ENCODE results near the gene TMCC3. TPM values are rescaled to one million over a fixed set of nuclear protein-coding genes. Genes with fewer than 3 reads are reported as not detected.
"Not testable (repeated sequence)": the region's sequence is repeated elsewhere in the genome, so short reads cannot be mapped to it uniquely, and the experiment has no call there.

TMCC3 gene, protein sequence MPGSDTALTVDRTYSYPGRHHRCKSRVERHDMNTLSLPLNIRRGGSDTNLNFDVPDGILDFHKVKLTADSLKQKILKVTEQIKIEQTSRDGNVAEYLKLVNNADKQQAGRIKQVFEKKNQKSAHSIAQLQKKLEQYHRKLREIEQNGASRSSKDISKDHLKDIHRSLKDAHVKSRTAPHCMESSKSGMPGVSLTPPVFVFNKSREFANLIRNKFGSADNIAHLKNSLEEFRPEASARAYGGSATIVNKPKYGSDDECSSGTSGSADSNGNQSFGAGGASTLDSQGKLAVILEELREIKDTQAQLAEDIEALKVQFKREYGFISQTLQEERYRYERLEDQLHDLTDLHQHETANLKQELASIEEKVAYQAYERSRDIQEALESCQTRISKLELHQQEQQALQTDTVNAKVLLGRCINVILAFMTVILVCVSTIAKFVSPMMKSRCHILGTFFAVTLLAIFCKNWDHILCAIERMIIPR
- total RNA-seq (2014; rRNA removed; shearing (Covaris generic)): 0.81 and 1.9 TPM in 2 replicates

DNA sequence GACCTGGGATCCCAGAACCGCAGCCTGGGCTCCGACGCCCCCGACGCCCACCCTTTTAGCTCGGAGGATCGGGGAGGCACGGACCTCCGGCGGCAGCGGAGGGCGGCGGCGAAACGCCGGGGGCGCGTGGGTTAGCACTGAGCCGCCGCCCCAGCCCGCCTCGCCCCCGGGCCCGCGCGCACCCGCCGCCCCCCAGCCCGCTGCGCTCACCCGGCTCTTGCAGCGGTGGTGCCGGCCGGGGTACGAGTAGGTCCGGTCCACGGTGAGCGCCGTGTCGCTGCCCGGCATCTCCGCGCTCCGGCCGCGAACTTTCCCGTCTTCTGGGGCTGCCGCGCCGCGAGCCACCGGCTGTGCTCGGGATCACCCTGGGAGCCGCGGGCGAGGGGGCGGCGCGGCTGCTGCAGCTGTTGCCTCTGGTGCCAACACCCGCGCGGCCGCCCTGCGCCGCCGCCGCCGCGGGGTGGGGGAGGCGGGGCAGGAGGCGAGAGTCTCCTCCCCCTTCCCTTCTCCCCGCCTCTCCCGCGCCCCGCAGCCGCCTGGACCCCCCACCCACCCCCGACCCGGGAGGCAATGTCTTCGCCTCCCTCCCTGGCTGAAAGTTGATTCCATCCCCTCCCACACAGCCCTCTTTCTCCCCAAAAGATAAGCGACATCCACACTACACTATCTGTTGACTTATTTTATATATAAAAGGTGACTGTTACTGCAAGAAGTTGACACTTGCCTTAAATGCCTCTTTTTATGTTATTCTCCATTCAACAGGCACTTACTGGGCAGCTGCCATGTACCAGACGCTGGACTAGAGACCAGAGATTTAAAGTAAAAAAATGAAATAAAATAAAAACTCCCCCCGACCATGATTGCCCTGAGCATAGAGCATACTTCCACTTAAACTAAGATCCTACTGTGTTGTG lies at the start of gene TMCC3:
TMCC3 (minus strand) TSS at position 415 of the 914 bp plus-strand sequence; CDS start at position 288, 127 bp downstream.
- H3K36me3 ChIP-seq: no peaks in the 10 kb centered on the region
- peaks cover 18% of the 10 kb centered on the region for H3K4me1 ChIP-seq (replicated peaks)
- peak; percentile 32 to 46 for DNase-seq (ENCODE audit: low read depth in 1 of 2, low spot score in 2 of 2)
- 0 out of 2 replicates have a peak, but pooled peaks cover 3% of the 10 kb centered on the region for H3K9me3 ChIP-seq (replicated peaks)
- H3K27me3 ChIP-seq (replicated peaks): peaks cover 4% of the 10 kb centered on the region; the same call in 1 of the 2 replicates
- no peak within 1 kb of the TSS for H3K27ac ChIP-seq
- H3K4me3 ChIP-seq: peak within 1 kb of the TSS; percentile 54

DNA sequence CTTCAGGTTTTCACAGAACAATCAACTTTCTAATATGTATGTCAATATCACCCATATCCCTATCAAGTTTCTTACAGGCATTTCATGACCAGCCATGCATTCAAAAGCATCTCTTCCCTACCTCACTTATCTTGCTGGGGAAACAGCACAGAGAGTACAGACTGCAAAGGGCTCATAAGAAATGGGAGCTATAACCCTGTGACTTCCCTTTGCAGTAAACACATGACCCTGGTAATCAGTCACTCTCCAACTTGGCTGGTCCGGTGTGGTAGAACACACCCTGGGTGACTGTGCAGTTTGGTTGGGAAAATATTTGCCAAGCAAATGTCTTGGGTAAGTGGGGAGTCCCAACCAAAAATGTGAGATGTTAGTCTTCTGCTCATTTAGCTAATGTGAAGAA lies 49.4 kb upstream of the TMCC3 start:
- Histone ChIP-seq H3K27me3 (replicated peaks) (no peaks in the 10 kb centered on the region), H3K36me3 (no peaks in the 10 kb centered on the region), H3K4me1 (replicated peaks) (peaks cover 6% of the 10 kb centered on the region), H3K4me3 (no peak overlapping the region), H3K9me3 (replicated peaks) (no peaks in the 10 kb centered on the region), H3K27ac (no peak overlapping the region)
- DNase-seq (ENCODE audit: low read depth in 1 of 2, low spot score in 2 of 2): no peak

DNA sequence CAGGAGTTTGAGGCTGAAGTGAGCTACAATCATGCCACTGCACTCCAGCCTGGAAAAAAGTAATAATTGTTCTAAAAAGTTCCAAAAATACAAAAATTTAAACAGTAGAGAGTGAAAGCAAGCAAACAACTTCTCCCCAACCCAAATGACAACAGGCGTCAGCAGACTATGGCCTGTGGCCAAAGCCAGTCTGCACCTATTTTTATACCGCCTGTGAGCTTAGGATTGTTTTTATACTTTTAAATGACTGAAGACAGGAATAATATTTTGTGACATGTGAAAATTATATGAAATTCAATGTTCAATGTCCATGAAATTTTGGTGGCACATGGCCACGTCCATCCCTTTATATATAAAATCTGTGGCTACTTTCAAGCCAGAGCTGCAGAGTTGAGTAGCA lies 48.2 kb upstream of the TMCC3 start:
- DNase-seq (ENCODE audit: low read depth in 1 of 2, low spot score in 2 of 2): no peak
- Histone ChIP-seq H3K4me1 (replicated peaks) (no peaks in the 10 kb centered on the region), H3K9me3 (replicated peaks) (no peaks in the 10 kb centered on the region), H3K4me3 (no peak overlapping the region), H3K27ac (no peak overlapping the region), H3K36me3 (no peaks in the 10 kb centered on the region), H3K27me3 (replicated peaks) (no peaks in the 10 kb centered on the region; the same call in 1 of the 2 replicates)

DNA sequence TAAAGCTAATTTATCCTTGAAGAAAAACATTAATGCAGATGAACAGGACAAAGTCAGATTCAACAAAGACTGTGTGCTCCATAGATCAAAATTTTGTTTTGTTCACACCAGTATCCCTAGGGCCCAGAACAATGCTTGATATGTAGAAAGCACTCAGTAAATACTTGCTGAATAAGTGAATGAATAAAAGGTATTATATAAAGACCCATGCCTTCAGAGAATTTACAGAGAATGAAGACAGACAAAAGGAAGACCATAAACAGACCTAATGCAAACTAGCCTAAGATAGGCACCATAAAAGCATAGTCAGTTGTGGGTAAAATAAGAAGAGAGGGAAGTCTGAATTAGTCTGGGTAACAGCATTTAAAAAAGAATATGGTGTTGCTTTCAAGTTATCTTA lies 47.3 kb upstream of the TMCC3 start:
- Histone ChIP-seq H3K4me3 (no peak overlapping the region), H3K36me3 (no peaks in the 10 kb centered on the region), H3K27ac (no peak overlapping the region), H3K9me3 (replicated peaks) (no peaks in the 10 kb centered on the region), H3K27me3 (replicated peaks) (no peaks in the 10 kb centered on the region; the same call in 1 of the 2 replicates), H3K4me1 (replicated peaks) (no peaks in the 10 kb centered on the region)
- DNase-seq (ENCODE audit: low read depth in 1 of 2, low spot score in 2 of 2): no peak

DNA sequence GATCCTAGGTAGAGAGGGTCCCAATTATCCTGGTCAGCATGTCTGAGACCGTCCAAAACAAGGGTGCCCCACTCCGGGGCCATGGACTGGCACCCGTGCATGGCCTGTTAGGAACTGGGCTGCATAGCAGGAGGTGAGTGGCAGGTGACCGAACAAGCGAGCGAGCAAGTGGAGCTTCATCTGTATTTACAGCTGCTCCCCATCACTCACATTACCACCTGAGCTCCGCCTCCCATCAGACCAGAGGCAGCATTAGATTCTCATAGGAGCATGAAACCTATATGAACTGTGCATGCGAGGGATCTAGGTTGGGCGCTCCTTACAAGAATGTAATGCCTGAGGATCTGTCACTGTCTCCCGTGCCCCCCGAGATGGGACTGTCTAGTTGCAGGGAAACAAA lies 44.4 kb upstream of the TMCC3 start:
- no peak for DNase-seq (ENCODE audit: low read depth in 1 of 2, low spot score in 2 of 2)
- Histone ChIP-seq H3K27me3 (replicated peaks) (no peaks in the 10 kb centered on the region; the same call in 1 of the 2 replicates), H3K4me3 (no peak overlapping the region), H3K9me3 (replicated peaks) (no peaks in the 10 kb centered on the region), H3K4me1 (replicated peaks) (peaks cover 3% of the 10 kb centered on the region; the same call in 1 of the 2 replicates), H3K36me3 (no peaks in the 10 kb centered on the region), H3K27ac (no peak overlapping the region)

DNA sequence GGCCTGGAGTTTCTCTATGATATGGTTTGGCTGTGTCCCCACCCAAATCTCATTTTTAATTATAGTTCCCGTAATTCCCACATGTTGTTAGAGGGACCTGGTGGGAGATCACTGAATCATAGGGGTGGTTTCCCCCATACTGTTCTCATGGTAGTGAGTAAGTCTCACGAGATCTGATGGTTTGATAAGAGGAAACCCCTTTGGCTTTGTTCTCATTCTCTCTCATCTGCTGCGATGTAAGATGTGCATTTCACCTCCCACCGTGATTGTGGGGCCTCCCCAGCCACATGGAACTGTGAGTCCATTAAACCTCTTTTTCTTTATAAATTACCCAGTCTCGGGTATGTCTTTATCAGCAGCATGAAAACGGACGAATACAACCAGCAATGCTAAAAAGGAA lies 42.5 kb upstream of the TMCC3 start:
- H3K4me1 ChIP-seq (replicated peaks); H3K27me3 ChIP-seq (replicated peaks); H3K36me3 ChIP-seq; H3K27ac ChIP-seq; DNase-seq (ENCODE audit: low read depth in 1 of 2, low spot score in 2 of 2); H3K9me3 ChIP-seq (replicated peaks); H3K4me3 ChIP-seq: not testable (repeated sequence)

DNA sequence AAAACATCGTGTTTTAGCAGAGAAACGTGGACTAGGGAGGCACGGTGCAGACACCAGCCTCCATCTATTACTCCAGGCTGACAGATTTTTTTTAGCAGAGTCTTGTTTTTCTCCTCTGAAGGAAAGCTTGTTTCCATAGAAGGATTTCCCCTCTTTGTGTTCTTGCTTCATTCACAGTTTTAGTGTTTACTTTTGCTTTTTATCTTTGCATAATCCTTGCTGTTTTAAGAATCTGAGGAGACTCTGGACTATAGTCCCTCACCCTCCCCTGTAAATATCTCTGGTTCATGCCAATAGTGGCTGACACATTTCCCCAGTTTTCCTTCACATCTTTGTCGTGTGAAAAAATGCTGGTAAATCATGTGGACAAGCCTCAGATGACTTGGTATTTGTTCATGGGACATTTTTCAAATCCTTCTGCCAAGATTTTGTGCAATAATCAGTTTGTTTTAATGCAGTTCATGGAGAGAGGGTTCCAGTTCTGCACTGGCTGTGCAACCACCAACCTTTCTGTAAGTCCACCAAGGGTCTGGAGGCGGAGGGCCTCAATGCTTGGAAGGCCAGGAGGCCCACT lies 39.9 kb upstream of the TMCC3 start:
- Histone ChIP-seq H3K27me3 (replicated peaks) (no peaks in the 10 kb centered on the region; the same call in 1 of the 2 replicates), H3K4me1 (replicated peaks) (peaks cover 9% of the 10 kb centered on the region; the same call in 1 of the 2 replicates), H3K9me3 (replicated peaks) (no peaks in the 10 kb centered on the region), H3K27ac (no peak overlapping the region), H3K4me3 (no peak overlapping the region), H3K36me3 (no peaks in the 10 kb centered on the region)
- DNase-seq (ENCODE audit: low read depth in 1 of 2, low spot score in 2 of 2): no peak

DNA sequence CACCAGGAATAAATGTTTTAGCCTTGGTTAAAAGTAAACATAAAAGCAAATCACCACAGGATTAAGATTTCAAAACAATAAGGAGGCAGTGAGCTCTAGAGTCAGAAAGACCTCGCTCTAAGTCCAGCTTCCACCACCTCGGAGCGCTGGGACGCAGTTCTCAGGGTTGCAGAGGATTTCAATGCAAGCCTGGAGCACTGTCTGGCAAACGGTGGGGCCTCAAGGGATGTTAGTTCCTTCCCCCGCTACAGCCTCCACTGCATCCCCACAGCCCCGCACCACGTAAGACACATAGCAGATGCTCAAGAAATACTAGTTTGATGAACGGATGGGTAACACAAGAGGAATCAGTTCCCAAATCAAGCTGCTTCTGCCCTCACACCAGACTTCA lies 39.3 kb upstream of the TMCC3 start:
- no peak overlapping the region for H3K27ac ChIP-seq
- no peaks in the 10 kb centered on the region; the same call in 1 of the 2 replicates for H3K27me3 ChIP-seq (replicated peaks)
- DNase-seq (ENCODE audit: low read depth in 1 of 2, low spot score in 2 of 2): peak in 1 of 2 experiments; percentile 10
- H3K4me1 ChIP-seq (replicated peaks): peaks cover 9% of the 10 kb centered on the region; the same call in 1 of the 2 replicates
- no peaks in the 10 kb centered on the region for H3K36me3 ChIP-seq
- H3K9me3 ChIP-seq (replicated peaks): no peaks in the 10 kb centered on the region
- H3K4me3 ChIP-seq: no peak overlapping the region

DNA sequence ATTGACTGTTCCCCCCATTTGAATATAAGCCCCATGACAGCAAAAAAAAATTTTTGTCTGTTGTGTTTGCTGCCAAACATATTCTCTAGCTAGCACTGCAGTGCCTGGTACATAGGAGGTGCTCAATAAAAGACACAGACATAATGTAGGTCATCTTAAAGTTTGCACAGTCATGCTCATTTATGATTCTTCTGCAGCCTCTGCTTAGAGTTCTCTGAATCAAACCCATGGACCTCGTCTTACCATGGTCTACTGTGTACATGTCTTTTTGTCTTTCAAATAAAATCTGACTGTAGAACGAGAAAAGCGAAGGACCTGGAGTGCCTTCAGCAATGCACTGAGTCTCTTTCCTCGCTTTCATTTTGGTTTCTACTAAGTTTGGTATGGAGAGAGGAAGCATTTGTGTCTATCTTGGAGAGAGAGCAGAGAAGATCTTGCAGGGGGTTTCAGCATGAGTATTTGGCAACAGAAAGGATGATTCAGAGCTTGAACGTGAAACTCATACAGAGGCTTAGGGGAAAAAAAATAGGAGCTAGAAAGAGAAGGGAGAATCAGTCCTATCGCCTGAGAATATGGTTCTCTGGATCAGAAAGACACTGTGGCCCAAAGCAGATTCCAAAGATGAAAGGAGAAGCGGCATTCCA lies 38.8 kb upstream of the TMCC3 start:
- H3K27me3 ChIP-seq (replicated peaks): no peaks in the 10 kb centered on the region
- no peak overlapping the region for H3K4me3 ChIP-seq
- no peak overlapping the region for H3K27ac ChIP-seq
- H3K9me3 ChIP-seq (replicated peaks): no peaks in the 10 kb centered on the region
- DNase-seq (ENCODE audit: low read depth in 1 of 2, low spot score in 2 of 2): peak in 1 of 2 experiments; percentile 1
- peaks cover 9% of the 10 kb centered on the region; the same call in 1 of the 2 replicates for H3K4me1 ChIP-seq (replicated peaks)
- no peaks in the 10 kb centered on the region for H3K36me3 ChIP-seq

DNA sequence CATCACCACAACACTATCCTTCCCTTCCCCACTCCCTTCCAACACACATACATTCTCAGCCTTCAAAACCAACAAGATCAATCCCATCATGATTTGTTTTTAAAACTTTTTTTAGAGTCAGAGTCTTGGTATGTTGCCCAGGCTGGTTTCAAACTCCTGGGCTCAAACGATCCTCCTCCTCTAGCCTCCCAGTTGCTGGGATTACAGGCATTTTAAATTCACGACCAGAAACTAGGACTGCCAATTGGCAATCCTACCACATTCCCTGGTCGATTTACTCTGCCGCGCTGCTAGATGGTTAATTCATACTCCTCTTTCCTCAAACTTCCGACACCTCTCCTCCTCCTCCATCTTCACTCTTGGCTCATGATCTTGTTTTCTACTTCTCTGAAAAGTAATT lies 37.5 kb upstream of the TMCC3 start:
- Histone ChIP-seq H3K4me1 (replicated peaks) (peaks cover 9% of the 10 kb centered on the region; the same call in 1 of the 2 replicates), H3K9me3 (replicated peaks) (no peaks in the 10 kb centered on the region), H3K36me3 (no peaks in the 10 kb centered on the region), H3K4me3 (no peak overlapping the region), H3K27ac (no peak overlapping the region), H3K27me3 (replicated peaks) (no peaks in the 10 kb centered on the region)
- DNase-seq (ENCODE audit: low read depth in 1 of 2, low spot score in 2 of 2): no peak

DNA sequence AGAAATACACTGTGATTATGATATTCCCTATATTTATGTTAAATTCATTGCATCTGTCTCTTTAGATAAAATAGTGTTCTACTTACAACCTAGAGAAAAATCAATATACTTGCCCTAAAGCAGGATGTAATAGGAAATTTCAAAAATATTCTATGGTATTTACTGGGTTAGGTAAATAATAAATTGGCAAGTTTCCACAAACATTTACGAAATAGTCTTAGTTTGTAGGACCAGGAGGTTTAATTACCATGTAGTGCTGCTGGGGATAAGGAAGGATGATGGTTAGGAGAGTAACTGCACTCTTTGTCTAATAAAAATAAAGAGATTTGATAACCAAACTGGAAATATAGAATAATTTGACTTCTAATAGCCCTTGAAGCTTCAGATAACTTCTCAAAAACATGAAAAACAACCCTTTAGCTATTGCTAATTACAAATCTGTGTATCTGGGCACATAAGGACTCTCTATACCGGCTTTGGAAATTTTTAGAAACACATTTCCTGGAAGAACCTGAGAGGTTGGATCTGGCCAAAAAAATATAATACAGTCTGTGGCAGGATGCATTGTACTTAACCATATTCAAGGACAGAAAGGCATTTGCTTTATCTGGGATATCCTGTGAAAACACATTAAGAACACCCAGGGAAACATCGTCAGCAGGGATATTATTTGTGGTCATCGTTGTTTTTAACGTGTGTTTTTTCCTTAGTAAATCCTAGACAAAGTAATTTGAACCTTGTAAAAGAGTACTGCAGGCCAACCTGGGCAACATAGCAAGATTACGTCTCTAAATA lies 36.7 kb upstream of the TMCC3 start:
- no peak for DNase-seq (ENCODE audit: low read depth in 1 of 2, low spot score in 2 of 2)
- peaks cover 9% of the 10 kb centered on the region; the same call in 1 of the 2 replicates for H3K4me1 ChIP-seq (replicated peaks)
- H3K4me3 ChIP-seq: no peak overlapping the region
- no peaks in the 10 kb centered on the region for H3K36me3 ChIP-seq
- H3K9me3 ChIP-seq (replicated peaks): no peaks in the 10 kb centered on the region
- H3K27ac ChIP-seq: no peak overlapping the region
- H3K27me3 ChIP-seq (replicated peaks): no peaks in the 10 kb centered on the region

DNA sequence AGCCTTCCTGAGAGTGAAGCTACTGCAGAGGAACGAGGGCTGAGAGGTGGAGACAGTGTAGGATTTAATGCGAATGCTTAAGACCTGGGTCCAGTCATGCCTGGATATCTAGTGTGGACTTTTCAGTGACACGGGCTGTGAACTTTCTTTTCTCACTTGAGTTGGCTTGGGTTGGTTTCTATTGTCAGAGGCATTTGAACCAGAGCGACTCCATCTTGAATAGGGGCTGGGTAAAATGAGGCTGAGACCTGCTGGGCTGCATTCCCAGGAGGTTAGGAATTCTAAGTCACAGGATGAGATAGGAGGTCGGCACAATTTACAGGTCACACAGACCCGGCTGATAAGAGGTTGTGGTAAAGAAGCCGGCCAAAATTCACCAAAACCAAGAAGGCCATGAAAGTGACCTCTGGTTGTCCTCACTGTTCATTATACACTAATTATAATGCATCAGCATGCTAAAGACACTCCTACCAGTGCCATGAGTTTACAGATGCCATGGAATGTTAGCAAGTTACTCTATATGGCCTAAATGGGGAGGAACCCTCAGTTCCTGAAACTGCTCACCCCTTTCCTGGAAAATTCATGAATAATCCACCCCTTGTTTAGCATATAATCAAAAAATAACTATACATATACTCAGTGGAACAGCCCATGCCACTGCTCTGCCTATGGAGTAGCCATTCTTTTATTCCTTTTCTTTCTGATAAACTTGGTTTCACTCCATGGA lies 34.2 kb upstream of the TMCC3 start:
- Histone ChIP-seq H3K27ac (no peak overlapping the region), H3K4me1 (replicated peaks) (peaks cover 5% of the 10 kb centered on the region; the same call in 1 of the 2 replicates), H3K27me3 (replicated peaks) (no peaks in the 10 kb centered on the region), H3K9me3 (replicated peaks) (no peaks in the 10 kb centered on the region), H3K4me3 (no peak overlapping the region), H3K36me3 (no peaks in the 10 kb centered on the region)
- DNase-seq (ENCODE audit: low read depth in 1 of 2, low spot score in 2 of 2): no peak
